ENCODE measurements around the gene ZNF324B. TPM values are rescaled to one million over a fixed set of nuclear protein-coding genes. Genes with fewer than 3 reads are reported as not detected.
A peak's percentile ranks its signal among the peaks of the same experiment; 100 is the strongest.

The ZNF324B gene
- total RNA-seq, 1 donor, result 10.5 TPM

- peaks cover 12% of the 10 kb centered on the region for H4K20me1 ChIP-seq (ENCODE audit: insufficient read depth, low read length)
- no peaks in the 10 kb centered on the region for H3K27me3 ChIP-seq (ENCODE audit: insufficient read depth, low read length)
- H3K36me3 ChIP-seq (ENCODE audit: insufficient read depth, low read length), result peaks cover 15% of the 10 kb centered on the region
- peaks cover 13% of the 10 kb centered on the region for H3K79me2 ChIP-seq (ENCODE audit: insufficient read depth, low read length)
- peaks cover 18% of the 10 kb centered on the region for H3K4me1 ChIP-seq (ENCODE audit: insufficient read depth, low read length)
- H3K27ac ChIP-seq (ENCODE audit: low read depth, low read length), result peak overlapping the region; percentile 96
- no peaks in the 10 kb centered on the region for H3K9me3 ChIP-seq (ENCODE audit: low read depth, low read length)
- no peak for DNase-seq (ENCODE audit: insufficient read length, low spot score, missing footprints)
- H2AFZ ChIP-seq (ENCODE audit: low read length), result no peak overlapping the region
- H3K4me3 ChIP-seq (ENCODE audit: insufficient read depth, low read length), result no peak overlapping the region
- no peak for TF ChIP-seq CTCF (IDR thresholded peaks at IDR 0.05; ENCODE audit: extremely low read depth, low read depth, low read length)
- H3K4me2 ChIP-seq (ENCODE audit: insufficient read depth, low read length), result no peak overlapping the region
These were observed 22.4 kb downstream of the ZNF324B start for GRCh38 chr19:58473775-58474174.

- Histone ChIP-seq H3K4me3 (ENCODE audit: insufficient read depth, low read length) (peak overlapping the region; percentile 80), H3K27ac (ENCODE audit: low read depth, low read length) (peak overlapping the region; percentile 96), H2AFZ (ENCODE audit: low read length) (no peak overlapping the region), H4K20me1 (ENCODE audit: insufficient read depth, low read length) (peaks cover 6% of the 10 kb centered on the region), H3K79me2 (ENCODE audit: insufficient read depth, low read length) (peaks cover 6% of the 10 kb centered on the region), H3K4me1 (ENCODE audit: insufficient read depth, low read length) (peaks cover 18% of the 10 kb centered on the region), H3K27me3 (ENCODE audit: insufficient read depth, low read length) (no peaks in the 10 kb centered on the region), H3K4me2 (ENCODE audit: insufficient read depth, low read length) (peak overlapping the region; percentile 95), H3K9me3 (ENCODE audit: low read depth, low read length) (no peaks in the 10 kb centered on the region), H3K36me3 (ENCODE audit: insufficient read depth, low read length) (peaks cover 15% of the 10 kb centered on the region)
- TF ChIP-seq CTCF (IDR thresholded peaks at IDR 0.05; ENCODE audit: extremely low read depth, low read depth, low read length), result no peak
- peak; percentile 96 for DNase-seq (ENCODE audit: insufficient read length, low spot score, missing footprints)
These were observed 23.0 kb downstream of the ZNF324B start for GRCh38 chr19:58474291-58474996.

GRCh38 chr19:58474997-58475713, 23.7 kb downstream of the ZNF324B start:
- Histone ChIP-seq H4K20me1 (ENCODE audit: insufficient read depth, low read length) (peaks cover 4% of the 10 kb centered on the region), H3K79me2 (ENCODE audit: insufficient read depth, low read length) (no peaks in the 10 kb centered on the region), H3K9me3 (ENCODE audit: low read depth, low read length) (no peaks in the 10 kb centered on the region), H3K36me3 (ENCODE audit: insufficient read depth, low read length) (peaks cover 15% of the 10 kb centered on the region), H3K4me1 (ENCODE audit: insufficient read depth, low read length) (peaks cover 18% of the 10 kb centered on the region), H3K27ac (ENCODE audit: low read depth, low read length) (peak overlapping the region; percentile 96), H3K4me2 (ENCODE audit: insufficient read depth, low read length) (peak overlapping the region; percentile 95), H3K4me3 (ENCODE audit: insufficient read depth, low read length) (peak overlapping the region; percentile 80), H2AFZ (ENCODE audit: low read length) (peak overlapping the region; percentile 85), H3K27me3 (ENCODE audit: insufficient read depth, low read length) (no peaks in the 10 kb centered on the region)
- DNase-seq (ENCODE audit: insufficient read length, low spot score, missing footprints), result no peak
- no peak for TF ChIP-seq CTCF (IDR thresholded peaks at IDR 0.05; ENCODE audit: extremely low read depth, low read depth, low read length)

All from osteoblast (primary cell).